ENCODE measurements around the gene CELA2A. TPM values are rescaled to one million over a fixed set of nuclear protein-coding genes. Genes with fewer than 3 reads are reported as not detected.

The CELA2A gene
- total and polyA plus RNA-seq, 2 of the 13 experiments (the other 11 are each of a cell fraction or from before 2014, with no cell fraction given) = not detected

GRCh38 chr1:15488371-15488770 lies 31.8 kb downstream of the CELA2A start:
- Histone ChIP-seq H3K9me3 (ENCODE audit: low read length) (no peaks in the 10 kb centered on the region), H3K36me3 (replicated peaks in 1 of 2; ENCODE audit: control insufficient read depth in 1 of 2, insufficient read depth in 2 of 2, low read length in 2 of 2) (peaks cover 3 to 6% of the 10 kb centered on the region in 2 experiments; a peak in 1 of 5 replicates), H3K27me3 (ENCODE audit: control insufficient read depth in 1 of 2, insufficient read depth in 2 of 2, low read length in 2 of 2) (no peaks in the 10 kb centered on the region), H2AFZ (ENCODE audit: low read length) (no peak overlapping the region), H3K4me2 (ENCODE audit: low read depth, low read length) (no peak overlapping the region), H3K4me1 (ENCODE audit: insufficient read depth, low read length) (no peaks in the 10 kb centered on the region), H3K9ac (ENCODE audit: insufficient read depth, low read depth, low read length) (no peak overlapping the region), H4K20me1 (ENCODE audit: insufficient read depth, low read length) (no peaks in the 10 kb centered on the region), H3K79me2 (ENCODE audit: insufficient read depth, low read length) (no peaks in the 10 kb centered on the region), H3K4me3 (replicated peaks in 1 of 3; ENCODE audit: insufficient read depth in 1 of 3, low read depth in 2 of 3, low read length in 3 of 3) (no peak overlapping the region), H3K27ac (ENCODE audit: extremely low read length, insufficient read depth, low read length) (no peak overlapping the region)
- FAIRE-seq = no peak
- WGBS (ENCODE audit: low lambda C conversion rate) = 88% methylated on average over 3 of the region's 3 CpGs
- intact Hi-C loops (cut with micrococcal nuclease; ENCODE audit: unreplicated experiment) = no loop called here
- in situ Hi-C loops (cut with HindIII; ENCODE audit: extremely low pct_ligation_motif_present, low pct_unique_long_range_greater_than_20kb) = no loop called here
- TF ChIP-seq ZKSCAN1 (IDR thresholded peaks at IDR 0.05; ENCODE audit: low read length) (no peak), NCOR1 (IDR thresholded peaks at IDR 0.05; ENCODE audit: borderline replicate concordance, low read length) (no peak), MLLT10 (CRISPR knock-in tag; IDR thresholded peaks at IDR 0.05) (no peak), ZFP1 (CRISPR knock-in tag; IDR thresholded peaks at IDR 0.05) (no peak), ZNF281 (CRISPR knock-in tag; IDR thresholded peaks at IDR 0.05; ENCODE audit: borderline replicate concordance) (no peak), ZNF383 (CRISPR knock-in tag; IDR thresholded peaks at IDR 0.05; ENCODE audit: borderline replicate concordance) (no peak), ZNF572 (CRISPR knock-in tag; IDR thresholded peaks at IDR 0.05) (no peak), JUN (CRISPR knock-in tag; IDR thresholded peaks at IDR 0.05) (no peak), ZNF816 (CRISPR knock-in tag; IDR thresholded peaks at IDR 0.05; ENCODE audit: borderline replicate concordance) (no peak), ELK4 (CRISPR knock-in tag; IDR thresholded peaks at IDR 0.05; ENCODE audit: borderline replicate concordance) (no peak), DPF2 (CRISPR knock-in tag; IDR thresholded peaks at IDR 0.05; ENCODE audit: borderline replicate concordance, low read depth) (no peak), ZNF761 (CRISPR knock-in tag; conservative IDR thresholded peaks at IDR 0.05) (no peak), ZFY (CRISPR knock-in tag; IDR thresholded peaks at IDR 0.05) (no peak), ZNF33A (CRISPR knock-in tag; IDR thresholded peaks at IDR 0.05; ENCODE audit: borderline replicate concordance) (no peak), SSRP1 (CRISPR knock-in tag; IDR thresholded peaks at IDR 0.05) (no peak), RORA (CRISPR knock-in tag; IDR thresholded peaks at IDR 0.05) (no peak), ZNF660 (CRISPR knock-in tag; IDR thresholded peaks at IDR 0.05; ENCODE audit: borderline replicate concordance, low read depth) (no peak)
- POLR2A ChIA-PET = no interaction called here
- no TSS peak for BruUV-seq (replicated peaks)
- DNase-seq (ENCODE audit: low spot score) = no peak
- ATAC-seq = no peak
- CTCF ChIA-PET (ENCODE audit: low intra/inter-chr PET ratio, low total read pairs) = no interaction called here

All from HepG2 (cell line).